Dermis microvascular lymphatic vessel endothelial cell (primary cell): ENCODE measurements around the gene GAS2L1. TPM values are rescaled to one million over a fixed set of nuclear protein-coding genes. Genes with fewer than 3 reads are reported as not detected.

Experiments
- DNase-seq, 2 donors: peaks; one replicate each; pipeline versions ENCODE4 v3.0.0 to v3.0.0-alpha.2; 2010; ENCODE audit warnings: low read depth in 2 of 2
- total RNA-seq: library from RNA; depleted of rRNA; stranded (reverse); fragments of >200 nt; gene quantifications from 2 replicates; pipeline ENCODE4 v1.2.1, GENCODE V29; 2014

GAS2L1 gene
- total RNA-seq, 1 donor from 2014 or later: 11.8 TPM

DNA sequence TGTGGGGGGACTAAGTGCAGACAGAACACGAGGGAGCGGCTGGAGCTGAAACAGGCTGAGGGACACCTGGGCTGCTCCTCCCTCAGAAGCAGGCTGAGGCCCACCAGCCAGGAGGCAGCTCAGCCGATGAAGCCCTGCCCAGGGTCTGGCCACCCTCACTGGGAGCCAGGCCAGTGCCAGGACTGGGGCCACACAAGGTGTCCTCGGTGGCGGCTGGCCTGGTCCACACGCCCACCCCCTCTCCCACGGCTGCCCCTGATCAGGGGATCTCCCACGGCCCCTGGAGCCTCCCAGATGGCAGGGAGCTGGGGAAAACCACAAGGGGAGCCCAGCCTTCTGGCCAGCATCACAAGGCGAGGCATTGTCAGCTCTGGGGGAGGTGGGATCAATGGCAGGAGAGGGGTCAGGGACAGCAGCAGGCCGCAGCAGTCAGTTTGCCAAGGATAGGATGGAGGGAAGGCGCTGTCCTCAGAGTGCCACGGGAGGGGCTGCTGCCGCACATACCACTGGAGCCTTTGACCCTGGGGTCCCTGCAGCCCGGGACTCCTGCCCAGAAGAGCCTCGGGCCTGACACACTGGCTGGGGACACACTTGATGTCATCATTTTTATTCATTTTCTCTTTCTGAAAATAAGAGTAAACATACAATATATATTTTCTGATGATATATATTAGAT, 20.8 kb downstream of the GAS2L1 start:
- no peak for DNase-seq

DNA sequence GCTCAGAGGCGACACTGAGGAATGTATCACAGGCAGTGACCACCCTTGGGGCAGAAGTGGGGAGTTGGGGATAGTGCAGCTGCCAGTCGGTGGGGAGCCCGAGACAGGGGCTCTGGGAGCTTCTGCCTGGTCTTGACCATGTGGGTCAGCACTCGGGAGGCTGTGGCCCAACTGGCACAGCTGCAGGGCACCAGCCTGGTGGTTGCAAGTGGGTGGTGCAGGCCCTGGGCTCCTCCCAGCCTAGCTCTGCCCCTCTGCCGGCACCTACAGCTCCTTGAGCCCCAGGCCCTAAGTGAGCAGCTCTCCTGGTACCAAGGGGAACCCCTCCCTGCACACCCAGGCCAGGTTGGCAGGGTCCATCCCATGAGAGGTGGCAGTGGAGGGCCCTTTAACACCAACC, 21.6 kb downstream of the GAS2L1 start:
- no peak for DNase-seq

DNA sequence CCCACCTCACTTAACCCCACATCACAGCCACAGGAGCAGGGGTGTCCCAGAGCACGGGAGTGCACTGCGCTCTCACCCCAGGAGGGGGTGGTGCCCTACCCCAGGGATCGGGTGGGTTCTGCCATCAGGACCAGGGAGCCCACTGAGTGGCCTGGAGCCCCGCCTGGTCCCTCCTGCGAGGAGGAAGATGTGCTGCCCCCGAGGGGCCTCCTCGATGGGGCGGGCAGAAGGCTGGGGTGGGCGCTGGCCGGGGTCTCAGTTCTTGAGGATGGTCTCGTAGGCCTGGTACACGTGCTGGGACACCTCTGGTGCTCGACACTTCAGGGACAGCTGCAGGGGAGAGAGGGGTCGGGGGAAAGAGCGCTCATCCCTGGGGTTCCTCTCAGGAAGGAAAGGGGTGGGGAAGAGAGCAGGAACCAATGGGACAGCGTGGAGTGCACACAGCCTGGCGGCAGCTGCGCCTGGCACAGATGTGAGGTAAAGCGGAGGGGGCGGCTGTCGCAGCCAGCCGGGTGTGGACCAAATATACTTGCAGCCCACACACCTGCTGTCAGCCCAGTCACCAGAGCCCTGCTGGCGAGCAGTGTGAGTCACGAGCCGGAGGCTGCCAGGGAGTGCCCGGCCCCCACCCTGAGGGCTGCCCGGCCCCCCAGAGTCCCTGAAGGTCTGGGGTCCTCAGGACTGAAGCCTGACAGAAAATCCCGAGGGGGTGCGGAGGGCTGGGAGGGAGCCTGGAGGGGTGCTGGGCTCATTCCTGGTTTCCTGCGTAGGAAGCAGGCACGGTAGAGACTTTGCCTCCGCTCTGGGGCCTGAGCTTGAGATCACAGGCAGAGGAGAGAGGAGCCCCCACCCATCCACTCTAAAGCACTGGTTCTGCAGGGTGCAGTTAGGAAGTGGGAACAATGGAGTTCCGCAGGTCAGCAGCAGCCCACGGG, 22.4 kb downstream of the GAS2L1 start:
- no peak for DNase-seq

DNA sequence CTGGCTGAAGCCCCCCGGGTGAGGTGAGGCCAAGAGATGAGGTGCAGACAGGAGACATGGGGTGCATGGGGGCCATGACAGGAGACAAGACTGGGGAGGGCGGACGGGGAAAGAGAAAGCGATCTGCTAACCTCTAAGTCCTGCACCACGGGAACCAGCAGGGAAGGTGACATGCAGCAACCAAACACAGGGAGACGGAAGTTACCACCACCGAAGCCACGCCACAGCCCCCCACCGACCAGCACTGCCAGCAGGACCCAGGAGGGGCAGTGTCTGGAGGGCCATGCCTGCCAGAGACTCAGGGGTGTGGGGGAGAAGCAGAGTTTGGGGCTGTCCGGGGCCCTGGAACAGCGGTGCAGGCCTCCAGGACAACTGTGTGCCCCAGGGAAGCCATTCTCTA, 23.1 kb downstream of the GAS2L1 start:
- DNase-seq: no peak

DNA sequence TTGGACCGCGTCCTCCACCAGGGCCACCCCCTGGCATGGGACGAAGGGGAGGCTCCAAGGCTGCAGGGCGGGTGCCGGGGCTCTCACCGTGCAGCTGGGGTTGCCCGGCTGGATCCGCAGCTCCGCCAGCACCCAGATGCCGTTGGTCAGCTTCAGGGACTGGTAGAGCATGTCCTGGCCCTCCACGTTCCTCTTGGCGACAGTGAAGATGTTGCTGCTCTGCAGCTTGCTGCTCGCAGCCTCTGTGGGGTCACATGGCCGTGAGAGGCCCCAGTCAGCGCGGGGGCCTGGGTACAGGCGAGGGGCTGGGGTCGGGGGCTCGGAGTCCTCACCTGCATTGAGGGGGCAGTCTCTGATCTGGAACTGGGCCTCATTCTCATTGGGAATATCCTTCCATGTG, 23.8 kb downstream of the GAS2L1 start:
- DNase-seq: no peak

DNA sequence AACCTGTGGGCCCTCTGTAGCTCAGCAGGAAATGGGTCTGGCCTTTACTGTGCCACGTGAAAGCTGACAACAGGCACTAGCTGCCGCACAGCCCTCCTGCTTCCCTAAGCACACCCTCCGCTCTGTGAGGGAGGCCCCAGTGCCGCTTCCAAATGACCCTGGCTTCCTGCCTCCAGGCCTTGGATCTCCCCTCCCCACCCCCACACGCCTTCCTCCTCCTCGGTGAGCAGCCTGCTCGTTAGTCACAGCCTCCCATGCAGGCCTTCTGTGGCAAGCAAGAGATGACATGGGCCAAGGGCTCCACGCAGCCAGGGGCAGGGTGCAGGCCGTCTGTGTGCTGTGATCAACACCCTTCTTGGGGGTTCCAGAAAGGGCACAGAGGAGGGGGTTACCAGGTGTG, 24.3 kb downstream of the GAS2L1 start:
- DNase-seq: peak in 1 of 2 donors; percentile 53

DNA sequence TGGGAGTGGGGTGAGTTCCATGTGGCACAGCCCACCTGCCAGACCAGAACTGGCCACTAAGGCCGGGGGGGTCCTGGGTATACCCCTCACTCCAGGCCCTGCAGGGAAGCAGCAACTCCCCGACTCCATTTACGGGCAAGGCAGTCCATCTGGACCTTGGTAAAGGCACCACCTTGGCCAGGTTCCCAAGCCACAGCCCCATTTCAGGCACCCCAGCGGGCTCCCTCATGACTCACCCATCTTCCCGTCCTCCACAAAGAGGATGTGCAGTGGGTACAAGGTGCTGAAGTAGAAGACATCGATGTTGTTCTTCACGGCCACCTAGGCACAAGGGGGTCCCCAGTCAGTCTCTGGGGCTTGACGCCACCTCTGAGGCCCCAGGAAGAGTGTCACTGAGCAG, 24.8 kb downstream of the GAS2L1 start:
- DNase-seq: no peak

DNA sequence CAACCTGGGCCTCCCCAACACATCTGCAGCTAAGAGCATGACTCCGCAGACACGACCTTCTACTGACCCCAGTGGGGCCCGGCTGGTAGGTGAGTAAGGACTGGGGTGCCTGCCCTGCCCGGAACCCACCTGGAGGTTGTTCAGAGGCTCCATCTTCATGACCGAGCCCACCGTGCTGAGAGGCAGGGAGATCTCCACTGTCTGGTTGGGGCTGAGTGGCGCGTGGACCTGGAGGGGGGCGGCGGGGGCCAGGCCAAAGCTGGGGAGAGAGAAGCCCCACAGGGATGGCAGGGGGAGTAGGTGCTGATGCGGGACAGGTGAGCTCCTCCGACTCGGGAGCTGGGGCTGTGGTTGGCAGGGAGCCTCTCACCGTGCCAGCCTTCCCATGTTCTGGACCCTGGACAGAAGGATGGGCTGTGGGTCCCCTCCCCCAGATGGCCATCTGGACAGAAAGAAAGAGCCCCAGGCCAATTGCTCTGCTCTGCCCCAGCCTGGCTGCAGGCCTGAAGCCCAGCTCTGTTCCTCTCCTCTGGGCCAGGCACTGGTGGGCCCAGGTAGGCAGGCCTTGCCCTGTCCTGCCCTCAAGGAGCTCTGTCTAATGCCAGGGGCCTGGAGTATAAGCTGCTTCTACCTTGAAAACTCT, 25.3 kb downstream of the GAS2L1 start:
- no peak for DNase-seq

DNA sequence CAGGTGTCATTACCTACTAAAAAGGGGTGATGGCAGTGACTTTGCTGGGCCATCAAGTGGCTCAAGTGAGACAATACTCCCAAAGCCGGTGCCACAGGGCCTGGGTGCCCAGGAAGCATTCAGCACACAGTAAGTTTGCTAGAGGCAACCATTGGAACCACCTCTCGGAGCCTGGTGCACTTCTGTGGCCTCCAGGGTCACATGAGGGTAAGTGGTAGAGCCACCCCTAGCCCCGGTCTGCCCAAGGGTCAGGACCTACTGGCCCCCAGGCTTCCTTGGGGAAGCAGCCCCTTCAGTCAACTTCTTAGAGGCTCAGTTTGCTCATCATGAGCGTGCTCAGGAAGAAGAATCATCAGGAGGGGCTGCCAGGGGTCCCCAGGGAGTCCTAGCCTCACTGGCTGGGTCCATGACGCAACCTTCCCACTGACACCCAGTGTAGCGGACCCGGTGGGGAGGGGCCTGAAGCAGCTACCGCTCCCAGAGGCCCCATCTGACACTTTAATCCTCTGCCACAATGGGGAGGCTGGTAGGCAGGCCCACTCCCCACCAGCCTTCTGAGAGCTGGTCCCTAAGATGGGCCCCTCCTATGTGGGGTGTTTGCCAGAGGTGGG, 26.5 kb downstream of the GAS2L1 start:
- no peak for DNase-seq

DNA sequence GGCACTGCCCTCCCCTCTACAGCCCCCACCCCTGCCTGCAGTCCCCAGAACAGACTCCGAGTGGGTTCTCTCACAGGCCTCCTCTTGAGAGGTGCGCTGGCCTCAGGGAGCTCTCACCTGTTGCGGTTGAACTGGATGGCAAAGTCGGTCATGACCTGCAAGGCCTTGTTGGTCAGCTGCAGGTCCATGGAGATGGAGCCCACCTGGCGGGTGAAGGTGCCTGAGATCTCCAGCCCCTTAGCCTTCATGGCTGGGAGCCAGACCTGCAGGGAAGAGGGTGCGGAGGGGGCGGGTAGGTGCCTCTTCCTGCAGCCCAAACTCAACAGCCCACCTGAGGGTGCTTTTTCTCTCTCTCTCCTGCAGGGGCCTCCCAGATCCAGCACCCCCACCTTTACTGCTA, 27.7 kb downstream of the GAS2L1 start:
- DNase-seq: no peak

DNA sequence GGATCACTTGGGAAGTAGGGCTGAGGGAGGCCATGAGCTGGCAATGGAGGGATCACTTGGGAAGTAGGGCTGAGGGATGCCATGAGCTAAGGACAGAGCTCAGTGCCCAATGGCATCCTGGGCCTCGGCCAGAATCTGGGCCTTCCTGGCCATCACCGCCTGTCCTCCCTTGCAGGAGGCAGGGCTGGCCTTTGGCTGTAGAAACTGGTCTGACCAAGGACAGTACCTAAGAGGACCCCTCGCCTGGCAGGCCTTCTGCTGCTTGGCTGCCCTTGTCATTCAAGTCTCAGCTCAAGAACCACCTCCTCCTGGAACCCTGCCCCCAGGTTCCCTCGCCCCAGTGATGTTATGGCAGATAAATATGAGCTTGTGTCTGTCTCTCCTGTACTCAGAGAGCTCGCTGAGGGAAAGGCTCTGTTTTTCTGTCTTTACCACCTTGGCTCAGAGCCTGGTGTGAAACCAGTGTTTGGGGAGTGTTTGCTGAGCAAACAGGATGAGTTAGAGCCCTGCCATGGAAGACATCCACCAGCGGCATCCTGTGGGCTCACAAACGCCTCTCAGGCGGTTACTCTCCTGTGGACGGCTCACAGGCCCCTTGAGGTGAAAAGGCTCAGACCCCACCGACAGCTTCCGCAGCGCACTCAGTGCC, 28.4 kb downstream of the GAS2L1 start:
- peak in 1 of 2 donors; percentile 36 for DNase-seq

DNA sequence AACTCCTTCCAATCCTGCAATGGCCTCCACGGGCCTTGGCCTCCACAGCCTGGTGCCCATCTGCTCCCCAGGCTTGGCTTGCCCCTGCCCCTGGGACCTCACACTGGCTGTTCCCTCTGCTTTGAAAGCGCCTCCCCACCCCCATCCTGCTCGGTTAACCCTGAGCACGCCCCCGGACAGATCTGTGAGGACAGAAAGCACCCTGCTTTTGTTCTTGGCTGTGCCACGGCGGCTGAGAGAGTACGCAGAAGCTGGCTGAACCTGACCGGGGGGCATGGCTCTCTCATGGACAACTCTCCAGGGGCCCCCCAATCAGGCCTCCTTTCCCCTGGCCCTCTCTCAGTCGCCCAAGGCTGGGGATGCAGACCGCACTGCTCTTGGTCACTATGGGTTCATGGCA, 29.2 kb downstream of the GAS2L1 start:
- no peak for DNase-seq

DNA sequence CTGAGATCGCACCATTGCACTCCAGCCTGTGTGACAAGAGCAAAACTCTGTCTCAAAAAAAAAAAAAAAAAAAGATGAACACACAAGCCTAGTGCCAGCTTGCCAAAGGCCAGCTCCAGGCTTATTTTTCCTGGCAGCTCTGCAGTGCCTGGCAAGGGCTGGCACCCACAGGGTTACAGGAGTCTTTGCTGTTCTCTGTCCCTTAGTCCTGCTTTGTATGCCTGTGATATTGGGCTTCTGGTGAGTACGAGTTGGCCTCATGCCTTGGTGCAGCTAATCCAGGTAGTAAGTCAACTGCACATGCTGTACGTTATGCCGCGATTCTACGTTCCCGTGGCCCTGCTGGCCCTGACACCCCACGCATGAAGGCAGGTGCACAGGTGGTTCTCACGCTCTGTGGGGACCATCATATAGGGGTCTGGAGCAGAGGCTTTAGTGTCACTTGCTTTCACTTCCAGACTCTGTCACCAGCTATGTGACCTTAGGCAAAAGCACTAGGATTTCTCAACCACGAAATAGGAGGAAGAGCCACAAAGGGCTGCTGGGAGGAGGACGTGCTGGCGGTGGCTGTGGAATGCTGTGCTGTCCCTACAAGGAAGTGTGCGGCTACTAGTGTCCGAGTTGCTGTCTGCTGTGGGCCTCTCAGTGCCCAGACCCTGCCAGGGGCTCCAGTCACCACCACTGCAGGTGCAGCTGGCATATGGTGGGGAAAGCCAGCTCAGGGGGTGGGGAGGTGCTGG, 30.5 kb downstream of the GAS2L1 start:
- no peak for DNase-seq

DNA sequence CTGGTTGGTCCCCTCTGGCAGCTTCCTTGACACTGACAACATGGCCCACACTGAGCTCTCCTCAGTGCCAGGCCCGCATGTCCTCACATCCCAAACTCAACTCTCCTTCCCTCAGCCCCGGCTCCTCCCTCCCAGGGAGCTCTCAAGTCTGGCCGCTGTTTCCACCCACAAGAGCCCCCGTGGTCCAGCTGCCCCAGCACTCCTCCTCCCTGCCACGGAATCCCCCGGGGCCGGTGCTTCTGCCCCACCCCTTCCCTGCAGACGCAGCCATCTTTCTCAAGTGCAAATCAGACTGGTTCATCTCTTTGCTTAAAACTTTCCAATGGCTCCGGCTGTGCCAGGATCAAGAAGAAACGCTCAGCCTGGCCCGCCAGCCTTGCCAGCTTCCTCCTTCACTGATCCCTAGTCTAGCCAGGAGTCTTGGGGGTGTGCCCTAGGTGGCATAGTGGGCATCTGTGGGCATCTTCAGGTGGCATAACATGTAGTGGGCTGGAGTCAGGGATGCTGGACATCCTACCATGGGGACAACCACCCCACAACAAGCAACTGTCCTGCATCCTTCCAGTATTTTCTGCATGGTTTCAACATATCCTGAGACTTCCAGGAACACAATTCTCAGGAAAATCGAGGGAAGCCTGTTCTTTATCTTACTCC, 31.3 kb downstream of the GAS2L1 start:
- no peak for DNase-seq

DNA sequence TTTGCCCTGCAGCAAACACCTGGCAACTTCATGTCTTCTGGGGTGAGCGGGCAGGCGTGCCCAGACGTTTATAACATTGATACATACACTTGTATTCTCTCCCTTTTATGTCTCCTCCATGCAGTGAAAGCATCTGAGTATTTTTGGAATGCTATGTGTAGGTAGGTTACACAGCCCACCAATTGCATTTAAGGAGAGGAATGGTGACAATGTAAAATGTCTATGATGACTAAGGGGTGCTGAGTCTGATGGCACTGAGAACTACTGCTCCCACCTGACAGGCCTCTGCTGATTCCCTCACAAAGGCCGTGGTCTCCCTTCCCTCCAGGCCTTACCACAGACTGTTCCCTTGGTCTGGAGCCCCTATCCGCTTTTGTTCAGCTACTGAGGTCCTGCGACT, 31.9 kb downstream of the GAS2L1 start:
- DNase-seq: no peak

DNA sequence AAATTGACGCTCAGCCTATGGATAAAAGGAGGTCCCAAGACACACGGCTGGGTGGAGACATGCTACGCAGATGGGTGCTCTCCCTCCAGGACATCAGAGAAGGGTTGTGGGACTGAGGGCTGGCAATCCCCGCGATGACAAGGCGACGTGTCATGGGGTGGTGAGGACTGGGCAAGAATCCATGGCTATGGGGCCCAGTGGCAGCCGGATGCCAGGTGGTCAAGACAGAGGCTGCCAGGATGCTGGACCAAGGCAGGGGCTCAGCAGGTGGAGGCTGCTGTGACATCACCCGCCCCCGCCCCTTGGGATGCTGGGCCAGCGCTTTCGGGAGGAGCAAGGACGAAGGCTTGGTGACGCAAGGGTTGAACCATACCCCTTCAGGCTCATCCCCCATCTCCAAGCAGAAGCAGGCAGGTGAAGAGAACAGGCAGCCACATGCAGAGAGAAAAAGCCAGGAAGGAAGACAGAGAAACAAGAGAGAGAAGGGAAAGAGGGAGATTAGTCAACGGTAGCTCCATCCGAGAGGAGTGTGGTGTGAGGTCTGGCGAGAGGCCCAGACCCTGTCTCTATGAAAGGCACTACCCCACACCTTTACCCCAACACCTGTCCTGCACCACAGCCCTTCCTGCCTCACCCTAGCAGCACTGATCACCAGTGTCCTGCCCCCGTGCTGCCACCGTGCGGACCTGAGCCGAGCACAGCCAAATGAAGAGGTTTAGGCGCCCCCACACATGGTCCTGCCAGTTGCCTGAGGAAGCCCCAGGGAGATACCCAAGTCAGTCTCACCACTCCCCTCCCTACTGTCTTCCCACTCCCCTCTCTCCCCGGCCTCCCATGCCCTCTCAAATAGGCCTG, 33.2 kb downstream of the GAS2L1 start:
- DNase-seq: no peak

DNA sequence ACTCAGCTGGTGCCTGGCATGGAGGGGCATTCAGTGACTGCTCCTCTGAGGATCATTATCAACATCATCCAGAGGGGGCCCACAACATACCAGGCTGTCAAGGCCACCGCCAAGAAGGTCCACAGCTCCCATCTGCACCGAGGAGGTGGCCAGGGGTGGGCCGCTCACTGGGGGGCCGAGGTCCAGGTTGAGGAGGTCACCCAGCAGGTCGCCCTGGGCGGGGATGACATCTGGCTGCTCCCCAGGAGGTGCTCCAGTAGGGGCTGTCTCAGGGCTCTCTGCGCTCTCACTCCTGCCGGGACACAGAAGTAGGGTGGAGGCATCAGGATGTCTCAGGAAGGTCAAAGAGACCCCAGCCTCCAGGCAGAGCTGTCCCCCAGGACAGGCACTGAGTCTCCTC, 34.1 kb downstream of the GAS2L1 start:
- no peak for DNase-seq

DNA sequence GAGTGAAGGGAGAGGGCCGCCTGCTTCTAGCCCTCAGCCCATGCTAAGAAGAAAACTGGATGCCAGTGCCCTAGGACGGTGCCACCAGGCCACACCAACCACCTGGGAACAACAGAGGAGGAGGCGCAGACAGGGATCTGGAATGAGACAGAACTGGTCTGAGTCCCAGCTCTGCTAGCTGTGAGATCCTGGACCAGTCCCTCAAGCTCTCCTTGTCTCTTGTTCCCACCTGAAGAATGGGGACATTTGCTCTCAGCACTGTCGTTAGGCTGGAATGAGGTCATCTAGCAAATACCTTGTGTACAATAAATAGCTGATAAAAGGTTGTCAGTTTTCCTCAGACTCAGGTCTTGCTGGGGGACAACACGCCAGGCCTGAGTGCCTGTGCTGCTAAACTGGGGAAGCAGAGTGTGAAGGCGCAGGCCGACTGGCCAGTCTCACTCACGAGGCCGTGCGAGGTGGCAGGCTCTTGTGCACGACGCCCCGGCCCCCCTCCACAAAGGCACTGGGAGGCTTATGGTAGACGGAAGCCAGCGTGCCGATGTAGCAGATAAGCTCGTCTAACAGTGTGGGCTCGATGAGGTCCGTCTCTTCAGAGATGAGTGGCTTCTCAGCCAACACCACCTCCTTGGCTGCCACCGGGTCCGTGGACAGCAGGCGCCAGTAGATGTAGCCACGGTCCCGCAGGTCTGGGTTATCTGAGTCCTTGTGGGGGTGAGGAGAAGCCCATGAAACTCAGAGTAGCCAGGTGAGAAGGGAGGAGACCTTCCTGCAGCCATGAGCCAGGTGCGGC, 34.8 kb downstream of the GAS2L1 start:
- DNase-seq: no peak

DNA sequence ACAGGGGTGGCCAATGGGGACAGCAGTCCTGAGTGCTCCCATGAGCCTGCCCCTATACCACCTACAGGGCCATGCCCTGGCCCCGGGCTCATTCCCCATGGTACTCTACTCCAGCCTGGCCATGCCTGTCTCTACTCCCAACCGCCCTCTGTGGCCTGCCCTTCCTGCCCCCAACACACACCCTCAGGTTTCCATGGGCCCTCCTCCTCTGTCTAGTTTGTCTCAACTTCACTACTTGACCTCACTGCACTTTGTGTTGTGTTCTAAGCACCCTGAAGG, 35.3 kb downstream of the GAS2L1 start:
- DNase-seq: no peak
